HFF-Myc (cell line): Measurements from ENCODE around the gene PRXL2B.
"Not testable (repeated sequence)": the region's sequence is repeated elsewhere in the genome, so short reads cannot be mapped to it uniquely, and the experiment has no call there.

Source experiments
- DNase-seq: peaks from one replicate; pipeline ENCODE4 v3.0.0-alpha.2; 2011; ENCODE audit warnings: low read depth; ENCODE audit errors: extremely low read depth
- H3K4me3 ChIP-seq: replicated peaks from 2 replicates; pipeline ENCODE4 v1.5.1; 2011; ENCODE audit warnings: low read depth, mild to moderate bottlenecking, control low read depth, low read length
- CTCF ChIP-seq: IDR thresholded peaks from 2 replicates; pipeline ENCODE4 v1.5.1; 2012; ENCODE audit warnings: mild to moderate bottlenecking, low read depth, low read length, control low read depth; ENCODE audit errors: missing control alignments

PRXL2B gene

DNA sequence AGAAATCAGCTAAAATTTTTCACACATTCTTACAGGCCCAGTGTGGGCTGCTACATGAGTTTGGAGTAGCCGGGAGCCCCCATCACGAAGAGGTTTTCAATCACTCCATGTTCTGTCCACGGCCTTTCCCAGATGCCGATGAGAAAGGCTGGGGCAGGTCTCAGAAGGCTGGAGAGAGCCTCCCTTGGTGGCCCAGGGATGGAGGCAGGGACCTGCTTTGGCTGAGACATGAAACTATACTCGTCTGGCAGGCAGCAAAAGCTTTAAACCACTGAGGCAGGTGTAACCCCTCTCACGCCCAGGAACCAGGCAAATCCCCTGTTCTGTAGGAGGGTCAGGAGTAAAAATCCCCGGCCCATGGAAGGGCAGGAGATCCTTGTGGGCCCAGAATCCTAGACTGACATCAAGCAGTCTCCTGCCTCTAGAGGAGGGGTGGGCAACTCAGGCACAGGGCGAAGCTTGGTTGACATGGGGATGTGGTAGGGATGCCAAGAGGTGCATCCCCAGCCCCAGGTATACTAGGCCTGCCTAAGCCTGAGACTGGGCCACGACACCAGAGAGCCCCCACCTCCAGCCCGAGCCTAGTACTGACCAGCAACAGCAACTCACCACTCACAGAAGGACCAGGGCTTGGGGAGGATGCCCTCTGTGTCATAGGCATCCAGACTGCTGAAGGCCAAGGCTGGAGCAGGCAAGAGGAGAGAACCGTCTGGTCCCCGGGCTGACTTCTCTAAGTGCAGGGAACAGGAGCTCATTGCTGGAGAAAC, 37.2 kb downstream of the PRXL2B start:
- TF ChIP-seq CTCF = no peak
- no peak overlapping the region for H3K4me3 ChIP-seq
- DNase-seq = no peak

- no peak for TF ChIP-seq CTCF
- DNase-seq = no peak
- no peak overlapping the region for H3K4me3 ChIP-seq
Observed at GRCh38 chr1:2624735-2625300, 38.2 kb downstream of the PRXL2B start.

DNA sequence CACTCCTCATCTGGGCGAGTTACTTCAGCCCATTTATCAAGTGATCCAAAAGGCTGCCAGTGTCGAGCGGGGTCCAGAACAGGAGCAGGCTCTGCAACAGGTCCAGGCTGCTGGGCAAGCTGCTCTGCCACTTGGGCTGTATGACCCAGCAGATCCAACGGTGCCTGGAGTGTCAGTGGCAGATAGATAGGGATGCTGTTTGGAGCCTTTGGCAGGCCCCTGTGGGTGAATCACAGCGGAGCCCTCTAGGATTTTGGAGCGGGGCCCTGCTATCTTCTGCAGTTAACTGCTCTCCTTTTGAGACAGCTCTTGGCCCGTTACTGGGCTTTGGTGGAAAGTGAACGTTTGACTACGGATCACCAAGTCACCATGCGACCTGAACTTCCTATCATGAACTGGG, 38.7 kb downstream of the PRXL2B start:
- no peak overlapping the region for H3K4me3 ChIP-seq
- no peak for DNase-seq
- no peak for TF ChIP-seq CTCF

- not testable (repeated sequence) for H3K4me3 ChIP-seq, DNase-seq
Observed at GRCh38 chr1:2625748-2626147, 39.2 kb downstream of the PRXL2B start.

- no peak for TF ChIP-seq CTCF
- no peak overlapping the region for H3K4me3 ChIP-seq
- no peak for DNase-seq
Observed at GRCh38 chr1:2627746-2628145, 41.2 kb downstream of the PRXL2B start.

- no peak for DNase-seq
- no peak overlapping the region for H3K4me3 ChIP-seq
- TF ChIP-seq CTCF = no peak
Observed at GRCh38 chr1:2628191-2628932, 41.8 kb downstream of the PRXL2B start.

GRCh38 chr1:2628933-2629626, 42.5 kb downstream of the PRXL2B start:
- H3K4me3 ChIP-seq = no peak overlapping the region
- no peak for DNase-seq
- no peak for TF ChIP-seq CTCF
